GM12891 (cell line): ENCODE data around the gene LDLRAD3.

Experiments used
- DNase-seq: peaks from one replicate; pipeline ENCODE4 v3.0.0; 2011; ENCODE audit warnings: low spot score; ENCODE audit not compliant: insufficient read length
- FAIRE-seq: peaks from 2 replicates; lab custom pipeline; 2011; peaks lifted over from hg19 to GRCh38; lab: Jason Lieb, UNC
- PAX5 ChIP-seq: IDR thresholded peaks from 2 replicates; pipeline ENCODE4 v1.6.1; 2011; ENCODE audit warnings: low read length, moderate library complexity, mild to moderate bottlenecking; ENCODE audit not compliant: insufficient read depth, severe bottlenecking
- POLR2A ChIP-seq: IDR thresholded peaks from 2 replicates; pipeline ENCODE4 v1.6.1; 2011; ENCODE audit warnings: low read depth, low read length, control low read depth
- POLR2AphosphoS5 ChIP-seq: IDR thresholded peaks from 2 replicates; pipeline ENCODE4 v1.6.1; 2011; ENCODE audit warnings: low read depth, low read length, control low read depth
- POU2F2 ChIP-seq: IDR thresholded peaks from 2 replicates; pipeline ENCODE4 v1.6.1; 2011; ENCODE audit warnings: low read depth, mild to moderate bottlenecking, control low read depth, low read length, moderate library complexity
- SPI1 ChIP-seq: IDR thresholded peaks from 2 replicates; pipeline ENCODE4 v1.6.1; 2011; ENCODE audit warnings: low read depth, low read length, control low read depth
- TAF1 ChIP-seq: IDR thresholded peaks from 2 replicates; pipeline ENCODE4 v1.6.1; 2011; ENCODE audit warnings: low read depth, low read length, control low read depth

Gene LDLRAD3

DNA sequence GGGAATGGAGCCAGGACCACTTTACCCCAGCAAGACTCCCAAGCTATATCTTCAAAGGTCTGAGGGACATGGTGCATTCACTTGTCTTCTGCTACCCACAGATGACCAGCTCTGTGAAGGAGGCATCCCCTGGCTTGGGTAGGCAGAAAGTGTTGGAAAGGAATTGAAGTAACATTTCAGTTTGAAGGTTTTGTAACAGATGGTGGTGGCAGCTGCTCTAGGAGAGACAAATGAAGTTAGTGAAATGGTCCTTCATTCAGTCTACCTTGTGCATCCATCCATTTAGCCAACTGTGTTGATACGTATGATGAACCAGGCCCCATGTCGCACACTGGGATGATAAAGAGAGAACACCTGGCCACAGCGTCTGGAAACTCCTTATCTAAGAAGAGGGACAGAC is 204.8 kb downstream of the LDLRAD3 start:
- FAIRE-seq: no peak
- no peak for DNase-seq
- no peak for TF ChIP-seq TAF1
- TF ChIP-seq POU2F2: no peak
- no peak for TF ChIP-seq PAX5
- no peak for TF ChIP-seq SPI1
- no peak for TF ChIP-seq POLR2A
- TF ChIP-seq POLR2AphosphoS5: no peak

GRCh38 chr11:36149538-36150242 is 205.8 kb downstream of the LDLRAD3 start:
- no peak for TF ChIP-seq POLR2A
- no peak for TF ChIP-seq PAX5
- peak; percentile 52 for TF ChIP-seq SPI1
- TF ChIP-seq POLR2AphosphoS5: no peak
- 0 out of 2 replicates have a peak, but pooled peaks have one; percentile 40 for TF ChIP-seq POU2F2
- TF ChIP-seq TAF1: no peak
- peak; percentile 42 for DNase-seq
- FAIRE-seq: peak; percentile 82

DNA sequence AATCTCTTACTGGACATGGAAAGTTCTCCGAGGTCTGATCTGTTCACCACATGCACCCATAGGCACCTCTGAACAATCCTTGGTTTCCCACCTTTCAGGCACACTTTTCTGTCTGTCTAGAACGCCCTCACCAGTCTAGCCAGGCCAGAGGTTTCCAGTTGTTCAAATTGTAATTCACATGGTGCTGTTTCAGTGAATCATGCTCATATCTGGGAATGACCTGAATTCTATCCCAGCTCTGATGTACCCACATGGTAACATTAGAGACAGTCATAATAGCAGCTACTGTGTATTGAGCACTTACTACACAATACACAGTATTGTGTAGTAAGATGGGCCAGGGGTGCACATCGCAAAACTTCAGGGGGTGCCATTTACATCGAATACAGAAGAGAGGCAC is 207.1 kb downstream of the LDLRAD3 start:
- DNase-seq: no peak
- peak; percentile 48 for FAIRE-seq
- TF ChIP-seq POU2F2 (no peak), SPI1 (no peak), PAX5 (no peak), POLR2A (no peak), TAF1 (no peak), POLR2AphosphoS5 (no peak)

- DNase-seq (no peak), FAIRE-seq (no peak)
Observed at GRCh38 chr11:36151933-36152580, 208.2 kb downstream of the LDLRAD3 start.

GRCh38 chr11:36153551-36153950 is 209.7 kb downstream of the LDLRAD3 start:
- DNase-seq (no peak), FAIRE-seq (peak; percentile 28)
- no peak for TF ChIP-seq TAF1

More at GRCh38 chr11:36151933-36152580, 208.2 kb downstream of the LDLRAD3 start:
- TF ChIP-seq SPI1 (0 out of 2 replicates have a peak, but pooled peaks have one; percentile 12), POLR2A (no peak)

DNA sequence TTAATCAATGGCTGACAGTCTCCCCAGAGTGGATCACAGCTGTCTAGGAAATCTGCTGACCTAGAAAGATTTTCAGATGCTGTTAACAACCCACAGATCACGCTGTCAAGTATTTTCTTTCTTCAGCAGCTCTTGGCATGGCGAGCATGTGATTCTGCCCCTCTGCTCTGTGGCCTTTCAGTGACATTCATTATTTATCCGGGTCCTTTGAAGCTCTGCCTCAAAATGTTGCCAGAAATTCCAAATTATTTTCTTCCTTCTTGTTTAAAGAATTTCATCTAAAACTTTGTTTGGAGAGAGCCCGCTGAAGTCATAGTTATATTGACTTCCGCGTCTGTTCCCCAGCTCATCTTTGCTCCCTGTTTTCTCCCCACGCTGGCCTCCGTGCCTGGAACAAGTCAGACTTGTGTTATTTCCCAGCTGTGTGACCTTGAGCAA is 211.3 kb downstream of the LDLRAD3 start:
- FAIRE-seq (no peak), DNase-seq (no peak)
- TF ChIP-seq TAF1: no peak
- TF ChIP-seq POLR2A: no peak
- no peak for TF ChIP-seq PAX5
- no peak for TF ChIP-seq POU2F2
- no peak for TF ChIP-seq POLR2AphosphoS5
- no peak for TF ChIP-seq SPI1

- no peak for TF ChIP-seq POU2F2
- TF ChIP-seq POLR2AphosphoS5: no peak
- no peak for TF ChIP-seq PAX5
- no peak for TF ChIP-seq POLR2A
- no peak for TF ChIP-seq TAF1
- TF ChIP-seq SPI1: no peak
- no peak for FAIRE-seq
- DNase-seq: no peak
Observed at GRCh38 chr11:36155770-36156160, 211.9 kb downstream of the LDLRAD3 start.

GRCh38 chr11:36156161-36156816 is 212.4 kb downstream of the LDLRAD3 start:
- FAIRE-seq (no peak), DNase-seq (no peak)
- no peak for TF ChIP-seq PAX5
- no peak for TF ChIP-seq POLR2A
- TF ChIP-seq POU2F2: no peak
- TF ChIP-seq TAF1: no peak
- TF ChIP-seq POLR2AphosphoS5: no peak
- no peak for TF ChIP-seq SPI1

DNA sequence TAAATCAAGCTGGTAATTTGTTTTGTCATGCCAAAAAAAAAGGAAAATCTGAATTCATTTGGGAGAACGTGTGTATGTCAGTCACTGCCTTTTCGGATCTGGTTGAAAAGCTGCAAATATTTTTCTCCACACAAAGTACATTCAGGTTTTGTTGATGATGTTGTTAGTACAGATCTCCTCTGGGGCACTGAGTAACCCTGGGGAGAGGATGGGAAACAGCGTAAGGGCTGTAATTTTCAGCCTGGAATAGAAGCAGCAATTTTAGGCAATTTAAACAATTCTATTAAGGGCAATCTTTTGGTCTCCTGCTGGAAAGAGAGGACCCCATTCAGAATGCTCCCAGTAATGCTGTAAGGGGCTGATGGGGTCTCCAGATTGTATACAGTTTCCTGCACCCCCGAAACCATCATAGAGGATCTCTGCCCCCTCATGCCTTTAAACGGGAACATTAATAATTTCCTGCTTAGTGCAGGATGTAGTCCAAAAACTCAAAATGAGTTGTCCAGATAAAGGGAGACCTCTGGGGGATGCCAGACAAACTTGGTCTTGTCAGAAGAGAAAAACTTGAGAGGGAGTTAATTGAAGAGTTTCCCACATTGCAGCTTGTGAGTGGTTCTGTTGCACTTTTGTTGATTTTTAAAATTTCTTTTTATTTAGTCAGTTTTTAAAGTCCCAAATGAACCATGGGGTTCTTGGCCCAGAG is 213.1 kb downstream of the LDLRAD3 start:
- no peak for DNase-seq
- FAIRE-seq: no peak
- TF ChIP-seq POLR2AphosphoS5: no peak
- no peak for TF ChIP-seq TAF1
- no peak for TF ChIP-seq SPI1
- TF ChIP-seq POU2F2: no peak
- TF ChIP-seq POLR2A: no peak
- TF ChIP-seq PAX5: no peak
